Thyroid gland (tissue), 4 donors: ENCODE measurements around the gene UGDH. TPM values are rescaled to one million over a fixed set of nuclear protein-coding genes. Genes with fewer than 3 reads are reported as not detected.

Experiments
- DNase-seq, 2 donors: peaks; one replicate each; pipeline ENCODE4 v3.0.0-alpha.2; 2019
- H3K27ac ChIP-seq, 3 donors: fragments of 200-600 bp; sonication (generic); 1 replicate in 2 of 3; 2 replicates in 1 of 3; pipeline ENCODE4 v1.5.1; 2016 to 2019; ENCODE audit warnings: mild to moderate bottlenecking in 1 of 3, moderate library complexity in 1 of 3
- H3K27me3 ChIP-seq: fragments of 200-600 bp; sonication (generic); one replicate; pipeline ENCODE4 v1.5.1; 2019
- H3K36me3 ChIP-seq, 2 donors: fragments of 200-600 bp; sonication (generic); one replicate each; pipeline ENCODE4 v1.5.1; 2016 to 2019
- H3K4me1 ChIP-seq, 2 donors: fragments of 200-600 bp; sonication (generic); one replicate each; pipeline ENCODE4 v1.5.1; 2017 to 2019
- H3K4me3 ChIP-seq, 3 donors: fragments of 200-600 bp; sonication (generic); replicated peaks in 1 of 3; 1 replicate in 2 of 3; 2 replicates in 1 of 3; pipeline ENCODE4 v1.5.1; 2016; ENCODE audit warnings: mild to moderate bottlenecking in 1 of 3
- H3K9me3 ChIP-seq: fragments of 200-600 bp; sonication (generic); one replicate; pipeline ENCODE4 v1.5.1; 2017
- CTCF ChIP-seq, 6 experiments: fragments of 200-600 bp in 3 of 6; fragments of 450-650 bp in 3 of 6; sonication (generic) in 3 of 6; IDR thresholded peaks; one replicate each; pipeline ENCODE4 v1.5.1; 2016 to 2019; ENCODE audit warnings: antibody characterized with exemption in 6 of 6, mild to moderate bottlenecking in 2 of 6, inconsistent platforms in 1 of 6, moderate library complexity in 1 of 6
- POLR2A ChIP-seq, 2 donors: fragments of 450-650 bp; IDR thresholded peaks; one replicate each; pipeline ENCODE4 v1.6.1; 2017; ENCODE audit warnings: antibody characterized with exemption in 2 of 2, mild to moderate bottlenecking in 2 of 2, moderate library complexity in 1 of 2
- WGBS, 2 donors: methylation state at CpG; one replicate each; pipeline ENCODE4 v1.1.5; 2017; 5-methylcytosine and 5-hydroxymethylcytosine counted together
- intact Hi-C: fragments of 100-400 bp; cut with DNase I; formaldehyde crosslinking; loops from one replicate; pipeline ENCODE4 v1.15.1; 2023
- total RNA-seq, 4 donors: library from RNA; depleted of rRNA; stranded (reverse); fragments of >200 nt; gene quantifications; one replicate each; pipeline ENCODE4 v1.2.3, GENCODE V29; 2016

Gene UGDH
- total RNA-seq, 4 donors from 2014 or later = 40.1 to 58.7 (median 48.1) TPM

GRCh38 chr4:39453738-39454137 lies 73.5 kb downstream of the UGDH start:
- Histone ChIP-seq H3K9me3 (no peaks in the 10 kb centered on the region), H3K27ac (no peak overlapping the region), H3K4me1 (peaks cover 11 to 18% of the 10 kb centered on the region in 2 donors), H3K27me3 (no peaks in the 10 kb centered on the region), H3K36me3 (peaks cover 56 to 58% of the 10 kb centered on the region in 2 donors), H3K4me3 (no peak overlapping the region)
- TF ChIP-seq POLR2A (IDR thresholded peaks at IDR 0.05) = no peak
- TF ChIP-seq CTCF (IDR thresholded peaks at IDR 0.05) = no peak
- DNase-seq = no peak
- 83 to 84% methylated on average over 2 of the region's 2 CpGs for WGBS, 2 donors
- intact Hi-C loops = no loop called here

- no peak overlapping the region for H3K27ac ChIP-seq
- H3K27me3 ChIP-seq = no peaks in the 10 kb centered on the region
- no peak for DNase-seq
- peaks cover 56 to 58% of the 10 kb centered on the region in 2 donors for H3K36me3 ChIP-seq
- TF ChIP-seq CTCF (IDR thresholded peaks at IDR 0.05) (no peak), POLR2A (IDR thresholded peaks at IDR 0.05) (no peak)
- WGBS, 2 donors = 92% methylated on average over 11 of the region's 11 CpGs
- H3K9me3 ChIP-seq = no peaks in the 10 kb centered on the region
- no peak overlapping the region for H3K4me3 ChIP-seq
- H3K4me1 ChIP-seq = peaks cover 10 to 18% of the 10 kb centered on the region in 2 donors
- intact Hi-C loops = no loop called here
Observed at GRCh38 chr4:39452860-39453587, 74.2 kb downstream of the UGDH start.

DNA sequence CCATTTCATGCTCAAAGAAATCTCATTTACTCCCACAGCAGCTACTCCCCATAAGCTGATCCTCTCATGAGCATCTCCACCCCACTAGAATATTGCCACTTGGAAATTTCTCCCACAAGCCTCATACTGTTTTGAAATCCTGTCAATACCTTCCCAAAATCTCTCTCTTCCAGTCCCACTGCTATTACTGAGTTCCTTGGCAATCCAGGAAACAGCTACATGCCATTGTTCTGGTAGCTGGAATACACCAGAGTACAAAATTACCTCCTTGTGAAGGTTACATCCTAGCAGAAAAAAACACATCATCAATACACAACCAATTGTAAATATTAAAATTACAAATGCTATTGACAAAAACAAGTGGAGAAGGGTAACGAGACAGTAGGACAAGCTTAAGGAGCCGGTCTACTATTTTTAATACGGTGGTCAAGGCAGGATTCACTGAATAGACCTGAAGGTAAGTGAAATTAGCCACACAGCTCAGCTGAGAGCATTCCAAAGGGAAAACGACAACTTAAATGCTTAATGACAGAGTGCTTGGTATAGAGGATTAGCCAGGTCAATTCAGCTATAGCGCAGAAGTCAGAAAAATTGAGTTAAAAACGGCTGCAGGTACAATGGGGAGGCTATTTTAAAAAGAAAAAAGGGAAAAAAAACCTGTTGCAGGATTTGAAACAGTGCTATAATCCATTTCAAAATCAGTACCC lies 74.9 kb downstream of the UGDH start:
- WGBS, 2 donors = 90 to 91% methylated on average over 6 of the region's 6 CpGs
- no peaks in the 10 kb centered on the region for H3K9me3 ChIP-seq
- intact Hi-C loops = no loop called here

GRCh38 chr4:39451423-39452023 lies 75.7 kb downstream of the UGDH start:
- Histone ChIP-seq H3K27ac (no peak overlapping the region), H3K4me1 (peaks cover 7 to 8% of the 10 kb centered on the region in 2 donors), H3K4me3 (no peak overlapping the region), H3K27me3 (no peaks in the 10 kb centered on the region), H3K9me3 (no peaks in the 10 kb centered on the region), H3K36me3 (peaks cover 47 to 52% of the 10 kb centered on the region in 2 donors)
- WGBS, 2 donors = 86 to 91% methylated on average over 5 to 6 of the region's 6 CpGs
- TF ChIP-seq CTCF (IDR thresholded peaks at IDR 0.05) (no peak), POLR2A (IDR thresholded peaks at IDR 0.05) (no peak)
- no peak for DNase-seq
- intact Hi-C loops = no loop called here

More for the DNA sequence above, 74.9 kb downstream of the UGDH start:
- Histone ChIP-seq H3K36me3 (peaks cover 54 to 58% of the 10 kb centered on the region in 2 donors), H3K27ac (no peak overlapping the region), H3K4me1 (peaks cover 5 to 13% of the 10 kb centered on the region in 2 donors), H3K4me3 (no peak overlapping the region), H3K27me3 (no peaks in the 10 kb centered on the region)
- DNase-seq = no peak
- TF ChIP-seq POLR2A (IDR thresholded peaks at IDR 0.05) (no peak), CTCF (IDR thresholded peaks at IDR 0.05) (no peak)
